ENCODE data around the gene COMTD1. TPM values are rescaled to one million over a fixed set of nuclear protein-coding genes. Genes with fewer than 3 reads are reported as not detected.

Gene COMTD1
- total RNA-seq, 1 experiment from 2014 or later, result 20.5 TPM

- no peak overlapping the region for H2AFZ ChIP-seq
- POLR2A ChIA-PET (ENCODE audit: unreplicated experiment), result no interaction called here
- H3K9me3 ChIP-seq (ENCODE audit: insufficient read depth, low read depth), result peaks cover 19% of the 10 kb centered on the region; the same call in 1 of the 2 replicates
- CTCF ChIA-PET, result no interaction called here
- H3K9me2 ChIP-seq (ENCODE audit: insufficient read depth), result no peaks in the 10 kb centered on the region
- H3K27ac ChIP-seq, result no peak overlapping the region
- intact Hi-C loops (cut with micrococcal nuclease; ENCODE audit: unreplicated experiment), result no loop called here
- H4K20me1 ChIP-seq (ENCODE audit: insufficient read depth), result no peaks in the 10 kb centered on the region
- no peak overlapping the region for H3K4me3 ChIP-seq
- DNase-seq, result peak in 1 of 2 experiments; percentile 22
- BruUV-seq (replicated peaks), result no TSS peak
- H3K36me3 ChIP-seq (ENCODE audit: low read depth), result peaks cover 6% of the 10 kb centered on the region; the same call in 1 of the 2 replicates
- no peaks in the 10 kb centered on the region for H3K27me3 ChIP-seq (ENCODE audit: insufficient read depth, low read depth)
- no peaks in the 10 kb centered on the region for H3K79me2 ChIP-seq (ENCODE audit: low read depth)
- H3K4me2 ChIP-seq, result no peak overlapping the region
- peaks cover 25% of the 10 kb centered on the region for H3K4me1 ChIP-seq (replicated peaks; ENCODE audit: insufficient read depth)
- TF ChIP-seq EZH2 (IDR thresholded peaks at IDR 0.05; ENCODE audit: low read depth) (no peak), CTCF (conservative IDR thresholded peaks at IDR 0.05) (no peak)
- H3F3A ChIP-seq (ENCODE audit: insufficient read depth, low read depth), result peaks cover 13% of the 10 kb centered on the region
Observed at GRCh38 chr10:75254739-75255138, 19.0 kb upstream of the COMTD1 start.

- H3K36me3 ChIP-seq (ENCODE audit: low read depth), result peaks cover 6% of the 10 kb centered on the region; the same call in 1 of the 2 replicates
- H3K79me2 ChIP-seq (ENCODE audit: low read depth), result no peaks in the 10 kb centered on the region
- H3K4me1 ChIP-seq (replicated peaks; ENCODE audit: insufficient read depth), result peaks cover 37% of the 10 kb centered on the region
- H3K27ac ChIP-seq, result peak overlapping the region; percentile 20; the same call in 1 of the 2 replicates
- BruUV-seq (replicated peaks), result no TSS peak
- no peak overlapping the region for H3K4me2 ChIP-seq
- ChIA-PET CTCF (no interaction called here), POLR2A (ENCODE audit: unreplicated experiment) (no interaction called here)
- H4K20me1 ChIP-seq (ENCODE audit: insufficient read depth), result no peaks in the 10 kb centered on the region
- no peak overlapping the region for H3K4me3 ChIP-seq
- TF ChIP-seq CTCF (conservative IDR thresholded peaks at IDR 0.05) (no peak), EZH2 (IDR thresholded peaks at IDR 0.05; ENCODE audit: low read depth) (no peak)
- H3K27me3 ChIP-seq (ENCODE audit: insufficient read depth, low read depth), result no peaks in the 10 kb centered on the region
- H3F3A ChIP-seq (ENCODE audit: insufficient read depth, low read depth), result peaks cover 13% of the 10 kb centered on the region
- DNase-seq, result peak in 1 of 2 experiments; percentile 34
- no peak overlapping the region for H2AFZ ChIP-seq
- H3K9me2 ChIP-seq (ENCODE audit: insufficient read depth), result no peaks in the 10 kb centered on the region
- intact Hi-C loops (cut with micrococcal nuclease; ENCODE audit: unreplicated experiment), result no loop called here
- H3K9me3 ChIP-seq (ENCODE audit: insufficient read depth, low read depth), result peaks cover 19% of the 10 kb centered on the region; the same call in 1 of the 2 replicates
Observed at GRCh38 chr10:75253281-75254220, 17.8 kb upstream of the COMTD1 start.

DNA sequence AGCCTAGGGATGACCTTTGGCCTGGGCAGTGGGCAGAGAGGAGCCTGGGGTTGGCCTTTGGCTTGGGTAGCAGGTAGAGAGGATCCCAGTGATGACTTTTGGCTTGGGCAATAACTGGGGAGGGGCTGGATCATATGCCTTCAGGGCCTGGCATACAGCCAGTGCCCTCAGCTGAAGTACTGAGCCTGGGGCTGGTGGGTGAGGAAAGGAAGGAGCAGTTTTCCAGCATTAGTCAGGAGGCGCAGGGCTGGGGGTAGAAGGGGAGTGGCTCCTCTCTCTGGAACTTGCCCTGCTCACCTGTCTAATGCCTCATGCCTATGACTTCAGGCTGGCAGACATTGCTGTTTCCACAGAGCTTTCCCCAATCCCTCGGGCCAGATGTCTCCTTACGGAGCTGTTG is 15.2 kb upstream of the COMTD1 start:
- peaks cover 19% of the 10 kb centered on the region; the same call in 1 of the 2 replicates for H3K9me3 ChIP-seq (ENCODE audit: insufficient read depth, low read depth)
- H3K4me1 ChIP-seq (replicated peaks; ENCODE audit: insufficient read depth), result peaks cover 63% of the 10 kb centered on the region
- H3K27ac ChIP-seq, result peak overlapping the region; percentile 93
- peak overlapping the region; percentile 63 for H3K4me2 ChIP-seq
- ChIA-PET POLR2A (ENCODE audit: unreplicated experiment) (interaction anchor here (0.6 kb wide), 1 partner anchor 44 kb away, joined by 6 read pairs; no protein-coding TSS in a partner anchor), CTCF (interaction anchor here (0.6 kb wide), 1 partner anchor 97 kb away, joined by 6 read pairs; no protein-coding TSS in a partner anchor)
- no peaks in the 10 kb centered on the region for H3K79me2 ChIP-seq (ENCODE audit: low read depth)
- BruUV-seq (replicated peaks), result no TSS peak
- TF ChIP-seq CTCF (conservative IDR thresholded peaks at IDR 0.05) (no peak), EZH2 (IDR thresholded peaks at IDR 0.05; ENCODE audit: low read depth) (no peak)
- no peaks in the 10 kb centered on the region for H3K27me3 ChIP-seq (ENCODE audit: insufficient read depth, low read depth)
- intact Hi-C loops (cut with micrococcal nuclease; ENCODE audit: unreplicated experiment), result loop anchor here (1.0 kb wide), 2 partner anchors 11 to 44 kb away; no protein-coding TSS in a partner anchor
- H3K4me3 ChIP-seq, result no peak overlapping the region
- H3K9me2 ChIP-seq (ENCODE audit: insufficient read depth), result no peaks in the 10 kb centered on the region
- peak; percentile 95 to 96 for DNase-seq
- H4K20me1 ChIP-seq (ENCODE audit: insufficient read depth), result no peaks in the 10 kb centered on the region
- H3F3A ChIP-seq (ENCODE audit: insufficient read depth, low read depth), result peaks cover 28% of the 10 kb centered on the region
- no peak overlapping the region for H2AFZ ChIP-seq
- peaks cover 6% of the 10 kb centered on the region; the same call in 1 of the 2 replicates for H3K36me3 ChIP-seq (ENCODE audit: low read depth)

All from PC-9 (cell line).